Mucosa of rectum (tissue), 2 donors: Measurements from ENCODE around the gene PPP2R2C.

Experiments used
- H3K27ac ChIP-seq, 2 donors: one replicate each; pipeline ENCODE4 v1.7.0; 2013; ENCODE audit warnings: inconsistent platforms in 2 of 2, low read depth in 2 of 2, low read length in 2 of 2
- H3K27me3 ChIP-seq, 2 donors: one replicate each; pipeline ENCODE4 v1.7.0; 2013; ENCODE audit warnings: low read length in 2 of 2; ENCODE audit not compliant: control insufficient read depth in 2 of 2, insufficient read depth in 2 of 2
- H3K36me3 ChIP-seq, 2 donors: one replicate each; pipeline ENCODE4 v1.7.0; 2013; ENCODE audit warnings: low read length in 2 of 2; ENCODE audit not compliant: control insufficient read depth in 2 of 2, insufficient read depth in 2 of 2
- H3K4me1 ChIP-seq, 2 donors: one replicate each; pipeline ENCODE4 v1.7.0; 2013; ENCODE audit warnings: low read length in 2 of 2, mild to moderate bottlenecking in 1 of 2; ENCODE audit not compliant: control insufficient read depth in 2 of 2, insufficient read depth in 2 of 2
- H3K4me3 ChIP-seq, 2 donors: one replicate each; pipeline ENCODE4 v1.7.0; 2013; ENCODE audit warnings: low read length in 2 of 2
- H3K9ac ChIP-seq, 2 donors: one replicate each; pipeline ENCODE4 v1.7.0; 2013; ENCODE audit warnings: low read length in 2 of 2, low read depth in 1 of 2, mild to moderate bottlenecking in 1 of 2
- H3K9me3 ChIP-seq, 2 donors: one replicate each; pipeline ENCODE4 v1.7.0; 2013; ENCODE audit warnings: low read length in 2 of 2; ENCODE audit not compliant: control insufficient read depth in 2 of 2
- donor health status: healthy.
- donor health status: Normal muscosa, but diverticular disease.

PPP2R2C gene

DNA sequence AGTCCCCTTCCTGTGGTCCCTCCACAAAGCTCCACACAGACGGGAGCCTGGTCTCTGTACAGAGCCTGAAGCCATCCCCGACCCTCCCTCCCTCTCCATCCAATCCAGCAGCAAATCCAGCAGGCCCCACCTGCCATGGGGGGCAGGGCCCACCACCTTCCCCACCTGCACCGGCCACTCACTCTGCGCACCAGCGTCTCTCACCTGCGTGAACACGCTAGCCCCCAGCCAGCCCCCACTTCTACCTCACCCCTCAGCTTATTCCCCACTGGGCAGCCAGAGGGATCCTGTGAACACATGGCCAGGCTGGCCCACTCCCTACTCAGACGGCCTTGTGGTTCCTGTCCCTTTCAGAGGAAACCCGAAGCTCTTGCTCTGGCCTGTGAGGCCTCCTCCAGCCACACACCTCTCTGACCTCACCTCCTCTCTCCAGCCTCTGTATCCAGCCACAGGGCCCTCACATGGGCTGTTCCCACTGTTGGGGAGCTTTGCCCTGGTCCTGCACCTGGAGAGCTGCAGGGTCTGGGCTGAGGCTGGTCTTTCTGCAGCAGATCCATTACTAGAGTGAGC lies 131.9 kb downstream of the PPP2R2C start:
- Histone ChIP-seq H3K4me3 (no peak overlapping the region), H3K27me3 (peaks cover 5 to 13% of the 10 kb centered on the region in 2 donors), H3K27ac (no peak overlapping the region)

DNA sequence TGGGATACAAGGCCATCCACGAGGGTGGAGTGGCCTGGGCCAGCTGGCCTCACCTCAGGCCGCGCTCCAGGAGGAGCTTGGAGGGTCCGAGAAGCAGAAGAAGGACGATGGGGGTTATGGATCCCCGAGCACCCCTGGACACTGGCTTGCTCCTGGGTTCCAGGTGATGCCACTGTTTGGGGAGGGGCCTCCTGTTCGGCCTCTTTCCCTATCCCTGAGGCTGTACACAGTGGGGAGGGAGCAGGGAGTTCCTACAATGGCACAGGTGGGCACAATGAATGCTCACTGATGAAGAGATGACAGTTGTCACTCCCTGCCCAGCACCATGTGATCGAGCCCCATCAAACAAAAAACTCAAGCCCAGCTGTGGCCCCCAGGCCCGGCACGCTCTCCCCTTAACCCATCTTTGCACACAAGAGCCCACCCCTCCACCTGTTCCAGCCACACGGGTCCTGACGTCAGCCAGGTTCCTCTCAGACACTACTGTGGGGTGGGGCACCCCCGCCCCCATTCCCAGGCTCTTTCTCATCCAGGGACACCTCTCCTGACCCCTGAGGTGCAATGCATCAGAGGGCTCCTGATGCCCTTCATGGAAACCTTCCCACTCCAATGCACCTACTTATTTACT lies 132.5 kb downstream of the PPP2R2C start:
- Histone ChIP-seq H3K36me3 (no peaks in the 10 kb centered on the region), H3K27me3 (peaks cover 5 to 15% of the 10 kb centered on the region in 2 donors), H3K9ac (no peak overlapping the region), H3K4me1 (no peaks in the 10 kb centered on the region), H3K27ac (no peak overlapping the region), H3K4me3 (no peak overlapping the region), H3K9me3 (no peaks in the 10 kb centered on the region)

More for the DNA sequence above, 131.9 kb downstream of the PPP2R2C start:
- Histone ChIP-seq H3K4me1 (no peaks in the 10 kb centered on the region), H3K9me3 (no peaks in the 10 kb centered on the region), H3K36me3 (no peaks in the 10 kb centered on the region), H3K9ac (no peak overlapping the region)

DNA sequence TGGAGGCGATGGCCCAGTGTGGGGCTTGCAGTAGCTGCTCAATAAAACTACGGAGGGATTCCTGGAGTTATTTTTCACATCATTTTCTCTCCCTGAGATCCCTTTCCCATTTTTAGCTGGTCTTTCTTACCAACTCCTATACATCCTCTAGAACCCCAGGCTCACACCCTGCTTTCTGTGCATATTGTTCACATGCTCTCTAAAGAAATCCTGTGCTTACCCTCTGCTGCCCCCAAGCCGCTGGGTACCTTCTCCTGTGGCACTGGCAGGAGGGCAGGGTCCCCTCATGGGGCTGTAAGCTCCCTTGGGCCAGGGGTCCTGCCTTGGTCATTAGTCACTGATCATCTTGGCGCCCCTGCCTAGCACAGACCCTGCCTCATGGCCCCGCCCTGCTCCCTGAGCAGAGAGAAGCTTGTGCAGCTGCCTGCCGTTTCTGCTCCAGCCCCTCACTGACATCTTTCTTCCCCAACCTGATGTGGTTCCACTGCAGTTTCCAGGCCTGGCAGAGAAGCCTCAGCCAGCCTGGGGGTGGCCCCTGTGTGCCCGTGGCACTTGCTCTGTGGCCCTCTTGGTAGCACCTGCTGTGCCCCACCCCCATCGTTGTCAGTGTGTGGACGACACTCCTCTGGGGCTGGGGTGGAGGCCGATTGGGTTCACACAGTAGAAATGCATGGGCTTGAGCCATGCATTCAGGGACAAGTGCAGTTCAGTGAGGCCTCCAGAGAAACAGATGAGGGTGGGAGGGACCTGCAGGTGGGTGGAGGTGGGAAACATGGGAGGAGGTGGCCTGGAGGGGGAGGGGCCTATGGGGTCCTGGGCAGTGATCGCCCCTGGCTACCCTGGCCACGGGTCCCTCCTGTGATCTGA lies 133.2 kb downstream of the PPP2R2C start:
- H3K36me3 ChIP-seq = no peaks in the 10 kb centered on the region
- H3K27ac ChIP-seq = no peak overlapping the region
- peaks cover 5 to 15% of the 10 kb centered on the region in 2 donors for H3K27me3 ChIP-seq
- H3K4me1 ChIP-seq = no peaks in the 10 kb centered on the region
- no peak overlapping the region for H3K9ac ChIP-seq
- H3K9me3 ChIP-seq = peaks cover 0 to under 1% of the 10 kb centered on the region in 2 donors
- H3K4me3 ChIP-seq = no peak overlapping the region

DNA sequence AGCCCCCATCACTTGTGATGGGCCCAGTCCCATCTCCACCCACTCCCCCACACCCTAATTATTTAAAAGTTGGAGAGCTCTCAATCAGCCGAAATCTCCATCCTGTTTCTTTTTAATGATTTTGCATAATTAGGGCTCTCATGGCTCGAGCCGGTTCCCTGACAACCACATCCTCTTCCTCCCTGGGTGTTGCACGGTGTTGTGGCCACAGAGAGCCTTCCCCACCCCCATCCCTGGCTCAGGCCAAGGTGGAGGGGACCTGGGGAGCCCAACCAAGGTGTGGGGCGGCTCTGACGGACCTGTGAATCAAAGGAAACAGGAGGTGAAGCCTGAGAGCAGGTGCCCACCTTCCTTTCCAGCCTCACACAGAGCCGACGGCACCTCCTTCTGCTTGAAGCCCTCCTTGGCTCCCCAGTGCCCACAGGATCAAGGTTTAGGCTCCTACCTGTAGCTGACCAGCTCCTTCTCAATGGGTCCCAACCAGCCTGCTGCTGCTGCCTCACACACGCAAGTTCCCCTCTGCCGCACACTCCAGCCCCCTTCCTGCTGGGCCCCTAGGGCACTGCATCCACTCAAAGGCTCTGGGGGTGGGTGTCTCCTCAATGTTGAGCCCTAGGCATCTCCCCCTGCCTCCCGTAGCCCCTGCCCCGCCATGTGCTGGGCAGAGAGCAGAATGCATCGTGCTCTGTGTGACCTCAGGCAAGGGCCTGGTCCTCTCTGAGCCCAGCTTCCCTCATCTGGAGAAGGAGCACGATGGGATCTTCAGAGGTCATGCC lies 134.1 kb downstream of the PPP2R2C start:
- H3K27ac ChIP-seq = no peak overlapping the region
- no peak overlapping the region for H3K9ac ChIP-seq
- no peaks in the 10 kb centered on the region for H3K4me1 ChIP-seq
- H3K27me3 ChIP-seq = peaks cover 5 to 15% of the 10 kb centered on the region in 2 donors
- H3K36me3 ChIP-seq = no peaks in the 10 kb centered on the region
- peaks cover 3 to 4% of the 10 kb centered on the region in 2 donors for H3K9me3 ChIP-seq
- H3K4me3 ChIP-seq = no peak overlapping the region

DNA sequence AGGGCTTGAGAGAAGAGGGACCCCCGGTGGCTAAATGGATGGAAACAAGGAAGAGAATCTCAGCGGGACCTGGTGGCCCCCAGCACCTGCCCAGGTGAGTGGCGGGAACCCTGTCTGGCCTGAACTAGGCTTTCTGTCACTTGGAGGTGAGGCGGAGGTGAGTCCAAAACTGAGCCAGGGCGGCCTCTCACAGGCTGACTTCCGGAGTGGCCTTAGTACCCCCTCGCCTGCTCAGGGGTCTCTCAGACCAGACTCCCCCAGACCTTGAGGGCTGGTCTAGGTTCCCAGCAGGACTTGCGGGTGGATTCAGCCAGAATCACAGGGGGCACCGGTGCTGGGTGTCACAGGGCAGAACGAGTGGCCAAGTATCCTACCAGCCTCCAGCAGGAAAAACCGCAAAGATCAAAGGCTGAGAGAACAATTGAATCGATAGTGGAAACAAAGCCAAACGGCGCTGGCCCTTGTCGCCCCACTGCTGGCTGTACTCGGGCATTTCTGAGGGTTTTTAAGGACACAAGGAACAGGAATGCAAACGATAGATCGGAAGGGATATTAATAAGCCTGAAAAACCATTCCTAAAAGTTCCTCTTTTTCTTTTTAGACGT lies 135.0 kb downstream of the PPP2R2C start:
- Histone ChIP-seq H3K4me1 (no peaks in the 10 kb centered on the region), H3K27me3 (peaks cover 2 to 15% of the 10 kb centered on the region in 2 donors), H3K27ac (no peak overlapping the region), H3K4me3 (no peak overlapping the region), H3K9me3 (peaks cover 3 to 4% of the 10 kb centered on the region in 2 donors), H3K36me3 (no peaks in the 10 kb centered on the region), H3K9ac (no peak overlapping the region)

DNA sequence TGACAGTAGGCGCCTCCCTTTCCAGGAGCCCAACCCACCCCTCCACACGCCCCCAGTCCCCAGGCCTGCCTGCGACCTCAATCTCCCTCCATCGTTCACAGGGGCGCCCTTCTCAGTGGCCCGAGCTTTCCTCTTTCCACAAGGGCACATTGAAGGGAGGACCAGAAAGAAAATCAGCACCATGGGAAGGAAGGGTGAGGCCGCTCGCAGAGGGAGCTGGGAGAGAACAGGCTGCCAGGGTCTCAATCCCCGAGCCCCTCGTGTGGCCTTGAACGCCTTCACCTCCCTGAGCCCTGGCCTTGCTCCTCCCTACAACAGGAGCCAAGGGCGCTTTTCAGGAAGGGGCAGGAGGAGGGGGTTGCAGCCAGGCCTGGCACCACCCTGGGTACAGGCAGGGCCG lies 136.2 kb downstream of the PPP2R2C start:
- Histone ChIP-seq H3K4me3 (no peak overlapping the region), H3K27me3 (peaks cover 2 to 12% of the 10 kb centered on the region in 2 donors), H3K4me1 (no peaks in the 10 kb centered on the region), H3K27ac (no peak overlapping the region), H3K36me3 (no peaks in the 10 kb centered on the region), H3K9me3 (peaks cover 3 to 4% of the 10 kb centered on the region in 2 donors), H3K9ac (no peak overlapping the region)

DNA sequence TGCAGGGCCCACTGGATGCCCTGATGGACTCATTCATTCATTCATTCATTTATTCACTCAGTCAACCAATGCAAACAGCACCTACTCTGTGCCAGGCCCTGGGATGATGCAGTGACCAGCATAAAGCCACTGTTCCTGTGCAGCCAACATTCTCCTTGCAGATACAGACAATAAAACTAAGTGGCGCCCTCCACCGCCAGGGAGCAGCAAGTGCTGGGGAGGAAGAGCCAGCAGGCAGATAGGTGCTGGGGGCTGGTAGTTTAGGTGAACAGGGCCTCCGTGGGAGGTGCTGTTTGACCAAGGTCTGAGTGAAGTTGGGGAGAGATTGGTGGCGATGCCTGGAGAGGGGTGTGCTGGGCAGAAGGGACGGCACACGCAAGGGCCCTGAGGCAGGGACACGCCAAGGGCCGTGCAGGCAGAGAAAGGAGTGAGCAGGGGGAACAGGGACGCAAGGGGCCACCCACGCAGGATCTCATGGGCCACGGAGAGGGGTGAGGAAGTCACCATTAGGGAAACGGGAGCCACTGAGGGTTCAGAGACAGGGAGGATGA lies 137.3 kb downstream of the PPP2R2C start:
- peaks cover 3 to 4% of the 10 kb centered on the region in 2 donors for H3K9me3 ChIP-seq
- peaks cover 2 to 12% of the 10 kb centered on the region in 2 donors for H3K27me3 ChIP-seq
- no peak overlapping the region for H3K27ac ChIP-seq
- no peaks in the 10 kb centered on the region for H3K4me1 ChIP-seq
- no peak overlapping the region for H3K4me3 ChIP-seq
- no peak overlapping the region for H3K9ac ChIP-seq
- no peaks in the 10 kb centered on the region for H3K36me3 ChIP-seq

DNA sequence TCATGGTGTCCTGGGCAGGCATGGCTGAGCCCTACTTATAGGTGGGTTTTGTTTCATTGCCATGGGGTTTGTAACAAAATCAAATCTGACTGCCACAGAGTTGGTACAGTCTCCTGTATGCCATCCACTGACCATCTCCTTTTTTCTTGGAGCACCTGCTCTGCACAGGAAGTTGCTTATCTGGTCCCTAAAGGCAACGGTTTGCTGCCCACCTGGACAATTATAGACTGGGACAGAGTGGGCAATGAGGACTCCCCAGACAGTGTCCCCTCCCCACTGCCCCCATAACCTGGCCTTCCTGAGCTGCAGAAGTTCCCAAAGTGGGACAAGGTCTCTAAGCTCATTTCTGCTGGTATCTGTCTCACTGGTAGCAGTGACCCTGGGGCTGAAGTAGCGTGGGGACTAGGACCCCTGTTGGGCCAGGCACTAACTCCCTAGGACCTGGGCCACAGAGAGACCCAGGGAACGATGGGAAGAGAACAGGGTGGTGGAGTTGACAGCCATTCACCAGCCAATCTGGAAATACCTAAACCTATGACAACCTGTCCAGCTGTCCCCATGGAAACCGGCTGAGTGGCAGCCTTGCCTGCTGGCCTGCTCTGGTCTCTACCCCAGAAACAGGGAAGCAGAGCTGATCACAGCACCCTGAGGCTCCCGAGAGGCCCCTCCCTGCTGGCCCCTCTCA lies 138.1 kb downstream of the PPP2R2C start:
- Histone ChIP-seq H3K9ac (no peak overlapping the region), H3K4me1 (no peaks in the 10 kb centered on the region), H3K4me3 (no peak overlapping the region), H3K27me3 (peaks cover 5 to 10% of the 10 kb centered on the region in 2 donors), H3K36me3 (no peaks in the 10 kb centered on the region), H3K9me3 (peaks cover 3 to 4% of the 10 kb centered on the region in 2 donors), H3K27ac (no peak overlapping the region)
